Tongue (tissue), 2 donors: ENCODE data around the gene TBC1D1. TPM values are rescaled to one million over a fixed set of nuclear protein-coding genes. Genes with fewer than 3 reads are reported as not detected.

Source experiments
- DNase-seq: peaks from one replicate; pipeline ENCODE4 v3.0.0-alpha.2; 2015
- total RNA-seq: library from RNA; depleted of rRNA; stranded (reverse); fragments of >200 nt; gene quantifications from one replicate; pipeline ENCODE4 v1.2.3, GENCODE V29; 2014

The TBC1D1 gene
- total RNA-seq, 1 donor from 2014 or later, result 90.2 TPM

DNA sequence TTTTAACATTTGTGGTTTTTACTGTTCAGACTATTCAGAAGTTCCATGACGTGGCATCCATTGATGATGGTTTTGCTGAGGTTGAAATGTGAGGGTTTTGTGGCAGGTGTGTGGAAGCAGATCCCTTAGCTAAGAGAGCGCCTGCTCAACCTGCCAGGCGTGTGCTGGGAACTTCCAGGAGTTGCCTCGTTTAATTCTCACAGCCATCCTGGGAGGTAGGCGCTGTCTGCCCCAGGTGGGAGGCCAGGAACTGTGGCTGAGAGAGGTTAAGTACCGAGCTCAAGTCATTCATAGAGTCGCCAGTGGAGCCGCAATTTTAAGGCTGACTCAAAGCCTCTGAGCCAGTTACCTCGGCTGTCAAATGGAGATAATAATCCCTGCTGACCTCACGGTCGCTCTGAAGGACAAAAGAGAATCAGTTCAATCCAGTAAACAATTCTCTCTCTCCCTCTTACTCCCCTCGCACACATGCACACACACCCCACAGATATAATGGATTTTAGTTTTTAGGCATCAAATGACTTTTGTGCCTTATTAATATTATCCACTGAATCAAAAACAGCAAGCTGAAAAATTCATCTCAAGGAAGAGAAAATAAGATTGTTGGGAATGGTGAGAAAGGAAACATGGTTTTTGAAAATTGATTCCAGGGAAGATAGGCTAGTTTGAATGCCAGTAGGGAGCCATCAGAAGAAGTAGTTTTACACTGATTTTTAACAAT, 240.6 kb downstream of the TBC1D1 start:
- no peak for DNase-seq

DNA sequence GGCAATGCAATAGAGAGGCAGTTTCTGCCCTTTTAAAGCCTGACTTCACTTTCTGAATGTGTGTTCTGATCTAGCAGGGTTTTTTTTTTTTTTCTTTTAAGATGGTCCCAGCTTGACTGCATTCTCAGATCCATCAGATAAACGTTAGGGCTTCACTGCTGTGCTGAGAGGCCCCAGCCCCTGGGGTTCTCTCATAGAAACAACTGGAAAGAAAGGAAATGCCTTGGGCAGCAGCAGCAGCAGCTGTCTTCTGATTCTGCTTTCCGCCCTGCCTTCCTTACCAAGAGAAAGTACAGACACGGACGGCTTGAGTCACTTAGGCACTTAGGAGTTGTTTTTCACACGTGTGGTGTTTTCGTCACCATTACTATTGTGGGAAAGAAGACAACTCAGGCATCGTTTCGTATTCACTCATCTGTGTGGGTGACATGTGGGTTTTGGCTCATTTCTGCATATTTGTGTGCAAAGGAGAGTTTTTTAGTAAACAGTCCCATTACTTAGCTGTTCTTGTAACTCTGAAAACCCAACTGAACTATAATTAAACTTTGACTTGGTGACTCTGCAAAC, 241.3 kb downstream of the TBC1D1 start:
- peak; percentile 93 for DNase-seq

DNA sequence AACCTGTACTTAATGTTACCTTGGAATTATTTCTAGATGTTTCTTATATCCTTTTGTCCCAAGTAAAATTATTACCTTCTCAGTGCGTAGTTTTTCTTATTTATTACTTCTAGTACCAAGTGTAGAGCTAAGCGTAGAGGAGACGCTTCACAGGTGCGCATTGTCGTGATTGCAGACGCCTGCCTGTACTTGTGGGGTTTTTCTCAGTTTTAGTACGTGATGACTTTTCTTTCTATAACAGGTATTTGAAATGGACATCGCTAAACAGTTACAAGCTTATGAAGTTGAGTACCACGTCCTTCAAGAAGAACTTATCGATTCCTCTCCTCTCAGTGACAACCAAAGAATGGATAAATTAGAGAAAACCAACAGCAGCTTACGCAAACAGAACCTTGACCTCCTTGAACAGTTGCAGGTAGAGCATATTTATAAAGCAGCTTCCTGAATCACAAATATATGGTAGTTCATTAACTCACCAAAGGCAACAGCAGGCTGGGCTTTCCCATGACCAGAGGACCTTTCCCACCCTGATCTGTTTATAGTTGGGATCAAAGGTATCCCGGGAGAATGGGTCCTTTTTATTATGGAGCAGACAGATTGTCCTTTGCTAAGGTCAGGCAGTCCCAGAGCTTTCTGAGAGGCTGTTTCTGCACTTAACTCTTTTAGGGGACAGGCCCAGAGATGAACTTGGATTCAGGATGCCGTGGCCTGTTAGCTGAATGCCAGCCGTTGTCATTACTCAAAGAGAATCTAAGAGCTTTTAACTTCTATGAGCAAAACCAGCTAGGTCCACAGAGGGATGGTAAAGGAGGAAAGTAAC, 242.2 kb downstream of the TBC1D1 start:
- DNase-seq, result no peak

DNA sequence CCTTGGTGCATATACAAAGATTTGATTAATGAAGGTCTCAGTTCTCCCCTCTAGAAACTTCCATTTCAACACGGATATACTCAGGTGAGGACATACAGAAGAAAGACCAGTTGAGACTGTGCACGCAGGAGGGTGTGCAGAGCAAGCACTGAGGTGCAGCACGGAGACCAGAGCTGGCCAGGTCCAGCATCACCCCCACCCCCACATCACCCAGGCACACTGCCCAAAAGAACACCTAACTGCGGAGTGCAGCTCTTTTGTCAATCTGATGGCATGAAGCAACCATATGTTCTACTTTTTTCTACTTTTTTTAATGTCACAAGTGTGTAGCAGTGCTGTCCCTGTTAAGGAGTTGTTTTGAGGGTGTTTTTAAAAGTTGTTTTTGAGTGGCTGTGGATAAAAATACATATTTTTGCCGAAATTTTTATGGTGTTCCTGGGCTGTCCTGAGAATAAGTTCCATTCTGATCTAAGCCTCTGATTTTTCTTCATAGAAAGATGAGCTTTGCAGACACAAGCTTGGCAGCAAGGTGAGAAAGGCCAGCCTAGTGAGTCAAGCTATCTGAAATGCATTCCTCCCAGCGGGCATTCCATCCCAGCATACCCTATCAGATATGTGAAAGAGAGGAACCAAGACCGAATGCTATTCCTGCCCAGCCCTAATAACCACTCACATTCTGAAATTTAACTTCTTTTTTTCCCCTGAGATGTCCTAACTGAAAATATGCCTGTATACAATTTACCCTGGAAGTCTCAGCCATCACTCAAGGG, 243.0 kb downstream of the TBC1D1 start:
- no peak for DNase-seq

DNA sequence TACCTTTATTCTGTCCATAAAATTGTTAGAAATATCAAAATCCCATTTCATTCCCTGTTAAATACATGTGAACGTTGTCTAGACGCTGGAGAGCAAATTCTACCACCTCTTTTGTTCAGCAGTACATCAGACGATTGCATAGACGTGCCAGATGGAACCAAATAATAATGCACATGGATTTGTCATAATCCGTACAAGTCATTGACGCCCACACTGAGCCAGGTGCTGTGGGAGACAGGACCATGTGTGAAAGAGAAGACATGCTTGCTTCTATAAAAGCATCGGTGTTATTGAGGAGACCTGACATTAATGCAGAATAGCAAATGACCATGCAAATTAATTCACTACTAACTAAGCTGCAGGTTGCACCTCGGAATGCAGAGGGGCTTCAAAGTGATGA, 244.3 kb downstream of the TBC1D1 start:
- no peak for DNase-seq

DNA sequence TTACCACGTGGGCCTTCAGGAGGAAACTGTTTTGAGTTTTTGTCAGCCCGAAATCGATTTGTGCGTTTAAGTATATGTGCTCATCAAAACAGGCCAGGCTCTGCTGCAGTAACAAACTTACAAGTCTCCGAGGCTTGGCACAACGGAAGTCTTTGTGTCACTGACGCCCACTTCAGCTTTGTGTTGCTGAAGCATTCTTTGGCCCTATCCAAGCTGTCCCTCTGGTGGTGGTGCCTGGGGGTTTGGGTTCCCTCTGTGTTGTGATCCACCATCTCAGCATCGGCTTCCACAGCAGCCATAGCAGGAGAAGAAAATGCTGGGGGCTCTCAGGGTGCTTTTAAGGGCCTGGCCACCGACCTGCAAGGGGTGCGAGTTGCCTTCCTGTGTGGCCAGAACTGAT, 245.7 kb downstream of the TBC1D1 start:
- no peak for DNase-seq

DNA sequence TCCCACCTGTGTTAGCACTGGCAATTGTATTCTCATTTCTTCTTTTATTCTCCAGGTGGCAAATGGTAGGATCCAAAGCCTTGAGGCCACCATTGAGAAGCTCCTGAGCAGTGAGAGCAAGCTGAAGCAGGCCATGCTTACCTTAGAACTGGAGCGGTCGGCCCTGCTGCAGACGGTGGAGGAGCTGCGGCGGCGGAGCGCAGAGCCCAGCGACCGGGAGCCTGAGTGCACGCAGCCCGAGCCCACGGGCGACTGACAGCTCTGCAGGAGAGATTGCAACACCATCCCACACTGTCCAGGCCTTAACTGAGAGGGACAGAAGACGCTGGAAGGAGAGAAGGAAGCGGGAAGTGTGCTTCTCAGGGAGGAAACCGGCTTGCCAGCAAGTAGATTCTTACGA, 246.2 kb downstream of the TBC1D1 start:
- no peak for DNase-seq

DNA sequence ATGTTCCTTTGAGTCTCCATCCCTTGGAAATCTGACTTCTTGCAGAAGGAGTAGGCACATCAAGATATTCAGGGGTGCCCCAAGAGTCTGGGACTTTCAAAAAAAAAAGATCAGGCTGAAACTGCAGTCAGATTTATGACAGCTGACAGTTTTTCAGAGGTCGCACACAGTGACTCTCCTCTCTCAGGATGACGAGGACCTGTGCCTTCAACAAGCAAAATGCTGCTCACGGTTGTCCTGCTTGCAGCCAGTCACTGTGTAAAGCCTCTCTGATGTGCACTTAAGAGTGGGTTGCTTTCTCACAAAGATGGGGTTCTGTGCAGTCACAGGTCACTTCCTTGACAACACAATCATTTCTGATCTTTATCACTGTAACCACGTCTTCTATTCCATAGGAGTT, 247.5 kb downstream of the TBC1D1 start:
- DNase-seq, result no peak

DNA sequence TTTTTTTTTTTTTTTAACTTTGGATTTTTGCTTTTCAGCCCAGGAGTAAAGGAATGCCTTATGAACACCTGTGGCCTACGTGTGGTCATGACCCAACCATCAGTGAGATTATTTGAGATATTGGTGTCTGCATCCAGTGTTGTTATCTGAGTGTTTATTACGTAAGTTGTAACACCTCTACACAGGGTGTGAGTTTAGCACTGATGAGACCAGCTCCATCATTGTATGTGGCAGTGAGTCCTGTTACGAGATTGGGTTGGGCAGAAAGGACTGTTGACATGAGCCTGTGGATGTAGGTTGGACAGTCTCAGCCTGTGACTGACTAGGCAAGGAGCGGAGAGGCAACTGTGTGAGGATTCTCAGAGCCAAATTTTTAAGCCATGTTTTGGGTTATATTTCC, 248.3 kb downstream of the TBC1D1 start:
- DNase-seq, result no peak

DNA sequence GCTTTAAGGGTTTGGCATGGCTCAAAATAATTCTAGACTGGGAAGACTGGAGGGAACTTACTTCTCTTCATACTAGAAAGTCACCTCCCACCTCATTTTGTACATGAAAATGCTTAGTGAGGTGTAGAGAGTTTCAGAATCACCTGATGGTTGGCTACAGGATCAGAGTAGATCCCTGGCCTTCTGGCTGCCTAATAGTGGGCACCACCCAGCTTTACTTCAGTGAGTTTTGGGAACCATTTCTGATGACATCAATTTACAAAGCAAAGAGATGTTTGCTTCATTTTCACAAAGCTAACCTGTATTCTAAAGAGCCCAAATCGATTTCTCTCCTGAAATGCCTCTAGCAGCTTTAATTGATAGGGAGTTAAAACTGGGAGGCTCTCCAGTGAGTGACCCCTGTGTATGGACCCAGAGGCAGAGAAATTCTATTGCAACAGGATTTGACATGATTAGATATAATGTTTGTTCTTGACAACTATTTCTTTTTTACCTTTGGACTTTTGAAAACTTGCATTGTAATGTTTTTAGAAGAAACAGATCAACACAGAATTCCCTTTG, 249.8 kb downstream of the TBC1D1 start:
- no peak for DNase-seq

DNA sequence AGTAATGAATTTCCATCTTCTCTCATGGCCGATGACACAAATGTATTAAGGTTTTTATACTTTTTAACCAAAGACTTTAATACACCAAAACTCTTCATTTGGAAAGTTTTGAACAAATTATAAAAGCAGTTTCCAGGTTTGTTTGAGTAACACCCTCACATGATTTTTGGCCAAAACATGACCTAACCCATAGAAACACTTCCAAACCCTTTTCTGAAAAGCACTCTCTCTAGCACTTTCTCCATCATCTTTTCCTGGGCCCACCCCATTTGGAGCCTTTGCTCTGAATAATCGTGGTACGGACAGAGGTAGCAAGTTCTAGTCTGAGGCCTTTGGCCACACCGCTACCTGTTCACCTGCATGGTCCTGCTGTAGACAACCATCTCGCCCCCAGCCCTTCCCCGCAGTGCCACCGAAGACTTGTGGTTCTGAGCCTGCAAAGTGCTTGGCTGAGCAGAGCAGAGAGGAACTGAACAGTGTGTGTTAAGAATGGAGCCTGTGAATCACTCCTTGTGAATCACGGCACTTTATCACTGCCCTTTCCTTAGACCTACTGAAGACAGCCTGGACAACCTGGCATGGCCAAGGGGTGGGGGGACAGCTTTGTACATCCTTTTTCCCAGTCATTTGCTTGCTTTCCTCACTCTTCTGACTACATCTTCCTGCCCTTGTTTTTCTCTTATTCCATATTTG, 251.1 kb downstream of the TBC1D1 start:
- no peak for DNase-seq

DNA sequence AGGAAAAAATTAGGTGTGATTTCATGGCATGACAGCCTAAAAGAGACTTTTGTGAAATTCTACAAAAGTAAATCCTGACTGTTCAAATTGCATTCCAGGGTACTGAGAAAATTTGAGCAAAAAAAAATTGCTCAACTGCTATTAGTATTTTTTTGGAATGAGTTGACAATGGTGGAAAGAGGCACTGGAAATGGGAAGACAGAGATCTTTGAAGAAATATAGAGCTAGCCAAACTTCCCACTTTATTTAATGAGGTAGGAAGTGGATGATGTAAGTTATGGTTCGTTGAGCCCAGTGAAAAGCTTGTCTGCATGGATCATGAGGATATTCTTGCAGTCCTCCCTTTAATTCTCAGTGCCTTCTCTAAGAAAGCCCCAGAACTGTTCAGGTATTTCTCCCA, 253.1 kb downstream of the TBC1D1 start:
- no peak for DNase-seq

DNA sequence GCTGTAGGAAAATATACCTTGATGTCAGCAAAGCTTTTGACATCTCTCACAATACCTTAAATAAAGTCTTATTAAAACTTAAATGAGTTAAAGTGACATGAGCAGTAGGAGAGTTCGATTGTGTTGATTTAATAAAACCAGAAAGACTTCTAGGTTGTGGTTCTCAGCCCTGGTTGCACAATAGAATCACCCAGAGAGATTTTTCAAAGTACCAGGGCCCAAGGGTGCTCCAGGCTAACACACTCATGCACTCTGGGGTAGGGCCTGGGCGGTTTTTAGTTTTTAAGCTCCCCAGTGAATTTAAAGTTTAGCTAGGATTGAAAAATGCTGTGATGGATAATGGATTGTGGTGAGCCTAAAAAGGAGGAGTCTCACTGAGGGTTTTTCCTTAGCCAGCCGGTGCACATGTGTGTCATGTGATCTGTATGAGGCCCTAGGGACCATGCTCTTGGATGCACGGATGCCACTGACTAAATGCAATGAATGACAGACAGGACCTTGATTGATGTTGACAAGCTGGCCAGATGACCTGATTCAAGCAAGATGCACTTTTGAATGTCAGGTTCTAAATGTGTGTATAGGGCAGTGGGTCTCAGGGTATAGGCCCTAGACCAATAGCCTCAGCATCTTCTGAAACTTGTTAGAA, 254.3 kb downstream of the TBC1D1 start:
- DNase-seq, result no peak

DNA sequence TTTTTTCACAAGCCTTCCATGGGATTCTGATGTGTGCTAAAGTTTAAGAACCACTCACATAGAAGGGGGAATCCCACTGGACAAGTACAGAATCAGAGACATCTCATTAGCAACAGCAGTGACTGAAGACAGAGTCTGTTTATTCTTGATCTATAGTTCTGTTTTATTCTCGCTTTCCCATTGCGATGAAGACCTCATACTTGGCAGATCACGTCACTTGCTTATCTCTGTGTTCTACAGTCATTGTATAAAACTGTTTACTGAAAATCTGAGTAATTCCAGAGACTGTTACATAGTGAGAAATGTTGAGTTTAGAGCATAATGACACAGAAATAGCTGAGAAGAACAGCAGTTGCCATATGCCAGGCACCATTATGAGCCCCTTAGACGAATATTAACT, 254.9 kb downstream of the TBC1D1 start:
- DNase-seq, result no peak

DNA sequence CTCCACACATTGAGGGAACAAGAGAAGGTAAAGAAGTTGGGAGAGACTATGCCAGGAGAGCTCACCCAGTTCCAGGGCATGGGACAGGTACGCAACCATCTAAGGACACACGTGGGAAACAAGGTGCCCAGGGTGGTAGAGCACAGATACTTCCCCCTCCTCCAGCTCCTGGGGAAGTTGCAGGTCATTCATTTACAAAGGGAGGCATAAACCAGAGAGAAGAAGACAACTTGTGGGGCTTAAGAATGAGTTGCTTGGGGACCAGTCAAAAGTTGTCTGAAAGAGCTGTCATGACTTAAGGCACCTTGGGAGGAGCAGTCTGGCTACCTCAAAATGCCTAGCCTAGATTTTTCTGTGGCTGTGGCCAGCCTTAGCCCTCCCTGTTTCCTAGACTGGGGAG, 255.5 kb downstream of the TBC1D1 start:
- DNase-seq, result no peak

DNA sequence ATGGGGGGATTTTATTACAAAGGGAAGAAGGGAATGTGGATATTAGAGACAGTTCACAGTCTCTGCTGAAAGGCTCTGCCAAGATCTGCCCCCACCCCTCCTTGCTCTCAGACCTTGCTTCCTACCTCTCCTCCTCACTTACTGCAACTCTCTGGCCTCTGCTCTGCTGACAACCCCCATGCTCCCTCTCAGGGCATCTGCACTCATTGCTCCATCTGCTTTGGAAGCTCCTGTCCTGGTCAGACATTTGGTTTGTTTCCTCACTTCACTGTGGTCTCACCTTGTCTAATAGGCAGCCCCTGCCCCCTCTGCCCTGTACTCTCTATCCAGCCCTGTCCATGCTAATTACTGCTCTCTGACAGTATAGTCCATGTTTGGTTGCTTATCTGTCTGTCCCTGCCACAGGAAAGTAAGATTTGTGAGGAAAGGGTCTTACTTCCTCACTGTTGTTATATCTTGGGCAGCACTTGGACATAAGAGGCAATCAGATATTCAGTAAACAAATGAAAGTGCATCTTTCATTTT, 258.6 kb downstream of the TBC1D1 start:
- DNase-seq, result no peak

DNA sequence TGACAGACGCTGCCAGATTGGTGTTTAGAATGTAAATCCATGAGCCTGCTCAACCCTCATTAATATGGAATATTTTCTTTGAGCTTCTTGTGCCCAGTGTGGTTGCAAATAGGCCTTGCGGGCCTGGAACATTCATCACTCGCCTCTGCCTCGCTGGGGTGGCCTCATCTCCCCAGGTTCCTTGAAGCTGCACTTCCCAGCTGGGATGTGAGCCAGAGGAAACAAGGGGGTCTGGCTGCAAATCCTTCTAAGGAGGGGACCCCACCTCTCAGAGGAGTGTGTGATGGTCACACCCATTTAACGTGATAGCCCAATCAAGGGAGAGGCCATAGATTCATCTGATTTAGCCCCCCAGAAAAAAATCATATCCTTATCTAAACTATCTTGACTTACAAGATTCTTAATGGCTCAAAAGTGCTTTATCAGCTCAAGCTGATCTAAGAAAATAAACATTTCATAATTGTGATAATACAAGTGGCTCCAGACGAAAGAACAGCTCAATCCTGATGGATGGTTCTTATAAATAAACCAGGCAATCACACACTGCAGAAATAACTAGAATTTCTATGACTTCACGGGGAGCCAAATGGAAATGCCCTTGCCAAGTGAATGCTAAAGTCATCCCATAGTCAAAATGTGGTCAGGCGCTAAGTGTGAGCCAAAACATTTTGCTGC, 259.2 kb downstream of the TBC1D1 start:
- peak; percentile 59 for DNase-seq

DNA sequence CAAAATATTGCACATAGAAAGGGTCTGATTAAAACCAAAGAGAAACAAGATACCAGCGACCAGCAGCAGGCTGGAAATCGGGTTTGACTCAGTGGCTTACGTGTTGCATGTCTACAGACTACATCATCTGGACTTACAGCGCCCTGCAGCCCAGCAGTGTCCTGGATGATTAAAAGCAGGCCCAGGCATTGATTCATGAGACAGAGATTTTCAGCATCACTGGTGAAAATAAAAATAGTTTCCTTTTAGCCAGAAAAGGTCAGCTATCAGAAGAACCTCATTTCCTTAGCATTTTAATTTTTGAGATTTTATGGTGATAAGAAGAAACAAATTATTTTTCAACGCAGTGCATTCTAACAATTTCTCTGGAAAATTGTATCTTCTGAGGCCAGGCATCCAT, 259.9 kb downstream of the TBC1D1 start:
- DNase-seq, result no peak

DNA sequence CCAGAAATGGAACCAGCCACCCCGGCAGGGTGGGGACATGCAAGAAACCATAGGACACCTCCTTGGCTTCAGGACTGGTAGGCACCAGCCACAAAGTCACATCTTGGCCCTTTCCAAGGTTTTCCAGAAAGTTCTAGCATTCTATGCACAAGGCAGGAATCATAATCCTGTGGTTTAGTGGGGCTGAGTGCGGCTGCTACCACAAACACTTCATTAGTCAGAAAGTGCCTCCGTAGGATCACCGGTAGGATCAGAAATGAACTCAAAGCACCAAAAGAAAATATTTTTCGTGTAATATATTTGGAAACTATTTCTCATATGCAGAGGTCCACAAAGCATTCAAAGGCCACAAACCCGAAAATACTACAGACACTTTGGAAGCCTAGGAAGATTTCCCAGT, 261.0 kb downstream of the TBC1D1 start:
- DNase-seq, result no peak

DNA sequence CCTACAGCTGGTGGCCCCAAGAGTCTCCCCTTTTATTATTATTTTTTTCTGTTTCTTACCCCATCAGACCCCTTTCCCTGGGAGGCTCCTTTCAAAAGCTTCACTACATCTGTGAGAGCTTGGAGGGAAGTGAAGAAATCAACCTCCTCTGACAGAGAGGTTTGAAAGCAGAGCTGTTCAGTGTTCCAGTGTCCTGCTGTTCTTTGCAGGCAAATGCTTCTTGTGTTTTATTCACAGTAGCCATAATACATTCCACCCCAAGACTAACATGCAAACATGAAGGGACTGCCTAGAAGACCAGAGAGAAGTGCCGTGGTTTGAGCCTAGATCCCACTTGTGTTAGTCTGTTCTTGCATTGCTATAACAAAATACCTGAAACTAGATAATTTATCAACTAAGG, 261.4 kb downstream of the TBC1D1 start:
- DNase-seq, result no peak
